ENCODE data around the gene C1orf105.

GRCh38 chr1:172431204-172431603 is 10.7 kb downstream of the C1orf105 start:
- TF ChIP-seq CTCF (IDR thresholded peaks at IDR 0.05; ENCODE audit: low read length) (no peak), EZH2 (optimal IDR thresholded peaks at IDR 0.05; ENCODE audit: low read depth, low read length) (no peak)

Measured in MM.1S (cell line).